Caco-2 (cell line): ENCODE results near the gene RAB11FIP2. TPM values are rescaled to one million over a fixed set of nuclear protein-coding genes. Genes with fewer than 3 reads are reported as not detected.
A peak's percentile ranks its signal among the peaks of the same experiment; 100 is the strongest.

ENCODE experiments used
- BruUV-seq: library from RNA; stranded (reverse); fragments of 400-500 nt; replicated peaks from 2 replicates; lab custom pipeline; 2021; lab: Mats Ljungman, UMichigan
- CTCF ChIA-PET: fragments of 300-600 bp; sonication (Branson Sonifier 250); formaldehyde crosslinking; loops from one replicate; lab custom pipeline; 2022; ENCODE audit warnings: antibody characterized with exemption; lab: Charles Lee
- POLR2A ChIA-PET: fragments of 300-600 bp; sonication (Branson Sonifier 250); formaldehyde crosslinking; loops from one replicate; lab custom pipeline; 2022; ENCODE audit warnings: antibody characterized with exemption; lab: Charles Lee
- DNase-seq, 2 experiments: peaks; one replicate each; pipeline versions ENCODE4 v3.0.0 to v3.0.0-alpha.2; 2020 to 2022
- H3K27me3 ChIP-seq: replicated peaks from 2 replicates; pipeline ENCODE4 v1.6.0; 2011; ENCODE audit warnings: low read length; ENCODE audit not compliant: control insufficient read depth, insufficient read depth
- H3K36me3 ChIP-seq: 2 replicates; pipeline ENCODE4 v1.5.1; 2011; ENCODE audit warnings: low read length; ENCODE audit not compliant: control insufficient read depth, insufficient read depth
- H3K4me1 ChIP-seq: fragments of 250-450 bp; sonication (Bioruptor Pico); 2 replicates; pipeline ENCODE4 v1.5.1; 2020; ENCODE audit warnings: mild to moderate bottlenecking
- H3K4me3 ChIP-seq: 2 replicates; pipeline ENCODE4 v1.5.1; 2011; ENCODE audit warnings: low read depth, mild to moderate bottlenecking, control low read depth, low read length
- H3K9me3 ChIP-seq: fragments of 250-450 bp; sonication (Bioruptor Pico); 2 replicates; pipeline ENCODE4 v1.5.1; 2020; ENCODE audit warnings: mild to moderate bottlenecking, moderate library complexity
- H3K27ac Mint-ChIP-seq: one replicate; pipeline ENCODE4 v1.8.0; 2022; ENCODE audit warnings: mixed read lengths; ENCODE audit not compliant: unreplicated experiment
- H3K27me3 Mint-ChIP-seq: one replicate; pipeline ENCODE4 v1.8.0; 2022; ENCODE audit warnings: mixed read lengths; ENCODE audit not compliant: insufficient read depth, unreplicated experiment
- H3K36me3 Mint-ChIP-seq: one replicate; pipeline ENCODE4 v1.8.0; 2022; ENCODE audit warnings: mild to moderate bottlenecking, mixed read lengths; ENCODE audit not compliant: insufficient read depth, unreplicated experiment
- H3K4me1 Mint-ChIP-seq: one replicate; pipeline ENCODE4 v1.8.0; 2022; ENCODE audit warnings: low read depth, mixed read lengths; ENCODE audit not compliant: unreplicated experiment
- H3K4me3 Mint-ChIP-seq: one replicate; pipeline ENCODE4 v1.8.0; 2022; ENCODE audit warnings: mild to moderate bottlenecking, moderate library complexity, mixed read lengths; ENCODE audit not compliant: unreplicated experiment
- H3K9me3 Mint-ChIP-seq: one replicate; pipeline ENCODE4 v1.8.0; 2022; ENCODE audit warnings: mixed read lengths; ENCODE audit not compliant: unreplicated experiment
- intact Hi-C: fragments of 100-400 bp; cut with micrococcal nuclease; formaldehyde crosslinking; loops from one replicate; pipeline ENCODE4 v1.10.0; 2022; ENCODE audit not compliant: unreplicated experiment
- total RNA-seq: library from RNA; stranded (reverse); gene quantifications from 2 replicates; pipeline ENCODE4 v1.2.3, GENCODE V29; 2022
- TF ChIP-seq, protein P1 (sequence below), 2 experiments: fragments of 200-600 bp in 1 of 2; IDR thresholded peaks; 1 replicate in 1 of 2; 2 replicates in 1 of 2; pipeline versions ENCODE4 v1.5.1 to v1.8.0; 2011 to 2022; ENCODE audit warnings: antibody characterized with exemption in 1 of 2, control low read depth in 1 of 2, inconsistent platforms in 1 of 2, low read depth in 1 of 2, low read length in 1 of 2, mild to moderate bottlenecking in 1 of 2, moderate library complexity in 1 of 2; ENCODE audit not compliant: insufficient read depth in 1 of 2, severe bottlenecking in 1 of 2, unreplicated experiment in 1 of 2

Gene RAB11FIP2
- total RNA-seq, 1 experiment from 2014 or later: 25.7 TPM

DNA sequence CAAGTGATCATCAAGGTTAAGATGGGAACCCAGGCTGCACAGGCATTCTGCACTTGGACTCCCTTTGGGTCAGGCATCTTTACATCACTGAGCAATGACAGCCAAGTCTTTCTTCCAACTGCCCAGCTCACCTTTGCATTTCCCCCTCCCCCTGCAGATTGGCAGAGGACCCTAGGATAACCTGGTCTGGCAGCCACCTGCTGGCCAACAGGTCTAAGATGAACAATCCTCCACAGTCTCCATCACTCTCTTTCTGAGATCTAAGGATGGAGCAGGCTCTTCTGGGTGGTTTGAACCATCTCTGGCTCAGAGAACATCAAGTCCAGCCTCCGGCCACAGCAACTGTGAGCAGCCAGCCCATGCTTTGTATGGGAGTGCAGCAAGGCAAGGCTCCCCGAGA lies 75.8 kb downstream of the RAB11FIP2 start:
- no peaks in the 10 kb centered on the region for H3K4me1 Mint-ChIP-seq
- H3K27me3 ChIP-seq: no peaks in the 10 kb centered on the region; the same call in 1 of the 2 replicates
- no peaks in the 10 kb centered on the region for H3K4me1 ChIP-seq
- H3K4me3 ChIP-seq: no peak overlapping the region
- H3K27ac Mint-ChIP-seq: no peak overlapping the region
- no peaks in the 10 kb centered on the region for H3K36me3 ChIP-seq
- no peak for DNase-seq
- ChIA-PET POLR2A (no interaction called here), CTCF (no interaction called here)
- no peaks in the 10 kb centered on the region for H3K9me3 ChIP-seq
- no peaks in the 10 kb centered on the region for H3K9me3 Mint-ChIP-seq
- no TSS peak for BruUV-seq
- intact Hi-C loops: no loop called here
- no peak overlapping the region for H3K4me3 Mint-ChIP-seq
- TF ChIP-seq, protein P1, sequence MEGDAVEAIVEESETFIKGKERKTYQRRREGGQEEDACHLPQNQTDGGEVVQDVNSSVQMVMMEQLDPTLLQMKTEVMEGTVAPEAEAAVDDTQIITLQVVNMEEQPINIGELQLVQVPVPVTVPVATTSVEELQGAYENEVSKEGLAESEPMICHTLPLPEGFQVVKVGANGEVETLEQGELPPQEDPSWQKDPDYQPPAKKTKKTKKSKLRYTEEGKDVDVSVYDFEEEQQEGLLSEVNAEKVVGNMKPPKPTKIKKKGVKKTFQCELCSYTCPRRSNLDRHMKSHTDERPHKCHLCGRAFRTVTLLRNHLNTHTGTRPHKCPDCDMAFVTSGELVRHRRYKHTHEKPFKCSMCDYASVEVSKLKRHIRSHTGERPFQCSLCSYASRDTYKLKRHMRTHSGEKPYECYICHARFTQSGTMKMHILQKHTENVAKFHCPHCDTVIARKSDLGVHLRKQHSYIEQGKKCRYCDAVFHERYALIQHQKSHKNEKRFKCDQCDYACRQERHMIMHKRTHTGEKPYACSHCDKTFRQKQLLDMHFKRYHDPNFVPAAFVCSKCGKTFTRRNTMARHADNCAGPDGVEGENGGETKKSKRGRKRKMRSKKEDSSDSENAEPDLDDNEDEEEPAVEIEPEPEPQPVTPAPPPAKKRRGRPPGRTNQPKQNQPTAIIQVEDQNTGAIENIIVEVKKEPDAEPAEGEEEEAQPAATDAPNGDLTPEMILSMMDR (IDR thresholded peaks at IDR 0.05; ENCODE audit: insufficient read depth in 1 of 2, low read depth in 1 of 2, low read length in 1 of 2, severe bottlenecking in 1 of 2, unreplicated experiment in 1 of 2): peak in 1 of 2 experiments; percentile 6
- H3K27me3 Mint-ChIP-seq: no peaks in the 10 kb centered on the region
- no peaks in the 10 kb centered on the region for H3K36me3 Mint-ChIP-seq

- Histone ChIP-seq H3K27me3 (no peaks in the 10 kb centered on the region; the same call in 1 of the 2 replicates), H3K36me3 (no peaks in the 10 kb centered on the region), H3K9me3 (no peaks in the 10 kb centered on the region), H3K4me1 (no peaks in the 10 kb centered on the region), H3K4me3 (no peak overlapping the region)
- no TSS peak for BruUV-seq
- POLR2A ChIA-PET: no interaction called here
- CTCF ChIA-PET: no interaction called here
- no peaks in the 10 kb centered on the region for H3K9me3 Mint-ChIP-seq
- no peaks in the 10 kb centered on the region for H3K27me3 Mint-ChIP-seq
- TF ChIP-seq, protein P1 (IDR thresholded peaks at IDR 0.05; ENCODE audit: insufficient read depth in 1 of 2, low read depth in 1 of 2, low read length in 1 of 2, severe bottlenecking in 1 of 2, unreplicated experiment in 1 of 2): no peak
- H3K27ac Mint-ChIP-seq: no peak overlapping the region
- intact Hi-C loops: no loop called here
- H3K4me1 Mint-ChIP-seq: no peaks in the 10 kb centered on the region
- H3K4me3 Mint-ChIP-seq: no peak overlapping the region
- no peak for DNase-seq
- H3K36me3 Mint-ChIP-seq: no peaks in the 10 kb centered on the region
Observed at GRCh38 chr10:117969592-117969991, 77.1 kb downstream of the RAB11FIP2 start.

DNA sequence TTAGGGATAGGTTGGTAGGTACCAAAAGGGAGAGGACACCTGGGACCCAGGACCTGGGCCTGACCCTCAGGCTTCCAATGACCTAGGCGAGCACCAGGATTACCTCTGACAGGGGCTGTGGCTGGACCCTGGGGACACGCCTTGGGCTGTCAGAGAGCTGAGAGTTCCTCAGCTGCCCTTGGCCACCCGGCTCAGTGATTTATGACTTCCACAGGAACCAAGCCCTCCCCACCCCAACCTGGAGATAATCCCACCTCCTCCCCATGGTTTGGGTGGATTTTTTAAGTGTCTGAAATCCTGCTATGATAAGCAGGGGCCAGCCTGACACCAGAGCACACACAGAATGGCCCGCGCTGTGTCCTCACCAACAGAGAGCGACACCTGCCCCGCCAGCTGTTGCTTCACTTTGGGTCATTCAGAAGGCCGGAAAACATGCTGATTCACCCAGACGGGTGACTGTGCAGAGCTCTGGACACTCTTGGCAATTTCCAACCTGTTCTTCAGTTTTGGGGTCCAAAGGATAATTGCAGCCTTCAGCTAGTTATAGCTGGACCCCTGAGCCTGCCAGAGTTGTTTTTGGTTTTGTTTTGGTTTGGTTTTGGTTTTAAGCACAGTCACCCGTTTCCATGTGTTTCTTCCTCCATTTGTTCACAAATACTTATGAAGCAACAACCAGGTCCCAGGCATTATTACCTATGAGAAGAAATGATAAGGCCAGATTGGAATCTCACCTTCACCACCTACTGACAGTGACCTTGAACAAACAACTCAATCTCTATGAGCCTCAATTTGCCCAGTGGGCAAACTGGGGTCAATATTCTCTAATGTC lies 78.2 kb downstream of the RAB11FIP2 start:
- no TSS peak for BruUV-seq
- H3K4me3 Mint-ChIP-seq: no peak overlapping the region
- Histone ChIP-seq H3K36me3 (no peaks in the 10 kb centered on the region), H3K4me3 (no peak overlapping the region), H3K9me3 (no peaks in the 10 kb centered on the region), H3K4me1 (no peaks in the 10 kb centered on the region), H3K27me3 (no peaks in the 10 kb centered on the region; the same call in 1 of the 2 replicates)
- no peaks in the 10 kb centered on the region for H3K27me3 Mint-ChIP-seq
- ChIA-PET POLR2A (no interaction called here), CTCF (no interaction called here)
- H3K36me3 Mint-ChIP-seq: no peaks in the 10 kb centered on the region
- H3K4me1 Mint-ChIP-seq: no peaks in the 10 kb centered on the region
- intact Hi-C loops: no loop called here
- no peak overlapping the region for H3K27ac Mint-ChIP-seq
- no peak for DNase-seq
- no peaks in the 10 kb centered on the region for H3K9me3 Mint-ChIP-seq
- TF ChIP-seq, protein P1 (IDR thresholded peaks at IDR 0.05; ENCODE audit: insufficient read depth in 1 of 2, low read depth in 1 of 2, low read length in 1 of 2, severe bottlenecking in 1 of 2, unreplicated experiment in 1 of 2): no peak
